Measurements from ENCODE around the gene NEK1. TPM values are rescaled to one million over a fixed set of nuclear protein-coding genes. Genes with fewer than 3 reads are reported as not detected.

NEK1 gene
- total and polyA plus RNA-seq, 2 of the 4 experiments (the other 2 are of a cell fraction), result 3.3 to 3.9 TPM

GRCh38 chr4:169657470-169658107 is 45.2 kb upstream of the NEK1 start:
- H3K9me1 ChIP-seq (ENCODE audit: insufficient read depth, low read length), result 0 out of 2 replicates have a peak, but pooled peaks cover 2% of the 10 kb centered on the region
- no peak overlapping the region for H3K56ac ChIP-seq (ENCODE audit: extremely low read depth, insufficient read depth, low read length)
- no peaks in the 10 kb centered on the region for H3K27me3 ChIP-seq (ENCODE audit: control insufficient read depth, insufficient read depth, low read length)
- no peak overlapping the region for H2BK5ac ChIP-seq (ENCODE audit: low read depth, low read length, poor library complexity, severe bottlenecking)
- H2BK15ac ChIP-seq (ENCODE audit: low read depth, low read length), result no peak overlapping the region
- H3K14ac ChIP-seq (replicated peaks; ENCODE audit: low read depth, low read length), result no peak overlapping the region
- no peak overlapping the region for H3K9ac ChIP-seq (ENCODE audit: low read depth, low read length)
- no peak overlapping the region for H3K27ac ChIP-seq (ENCODE audit: insufficient read depth, low read length)
- no peaks in the 10 kb centered on the region for H3K36me3 ChIP-seq (ENCODE audit: control insufficient read depth, insufficient read depth, low read length)
- H2AFZ ChIP-seq (replicated peaks; ENCODE audit: low read length, poor library complexity), result no peak overlapping the region
- H3K23ac ChIP-seq (ENCODE audit: low read depth, low read length), result no peak overlapping the region
- no CpG with 5 or more reads among the region's 3 CpGs for WGBS, 2 experiments (ENCODE audit: extremely low coverage in 2 of 2, insufficient read length in 1 of 2)
- H2BK20ac ChIP-seq (ENCODE audit: low read depth, low read length), result no peak overlapping the region
- no peak overlapping the region for H3K4me2 ChIP-seq (ENCODE audit: low read depth, low read length)
- H3K4me3 ChIP-seq (ENCODE audit: insufficient read depth, low read depth, low read length), result no peak overlapping the region
- TF ChIP-seq USF2 (IDR thresholded peaks at IDR 0.05; ENCODE audit: low read depth, low read length), result no peak
- no peak for DNase-seq
- no peak for ATAC-seq (ENCODE audit: low read depth)
- H3K9me3 ChIP-seq (ENCODE audit: control insufficient read depth, insufficient read depth, low read length), result no peaks in the 10 kb centered on the region
- in situ Hi-C loops (cut with MboI; ENCODE audit: low sequenced_read_pairs) (no loop called here), intact Hi-C loops (cut with micrococcal nuclease) (no loop called here), dilution Hi-C loops (cut with HindIII; ENCODE audit: low sequenced_read_pairs, unreplicated experiment) (no loop called here)
- H3K79me1 ChIP-seq (ENCODE audit: low read depth in 1 of 2, low read length in 2 of 2), result peaks cover 7 to 8% of the 10 kb centered on the region in 2 experiments; a peak in 2 of 4 replicates
- POLR2A ChIA-PET (ENCODE audit: unreplicated experiment), result no interaction called here
- no peak overlapping the region for H4K5ac ChIP-seq (ENCODE audit: low read depth, low read length)
- BruUV-seq (replicated peaks), result no TSS peak
- no peak overlapping the region for H2BK120ac ChIP-seq (ENCODE audit: low read depth, low read length)
- CTCF ChIA-PET, result no interaction called here
- no peak overlapping the region for H4K91ac ChIP-seq (ENCODE audit: insufficient read depth, low read depth, low read length)
- 0 out of 2 replicates have a peak, but pooled peaks cover 2% of the 10 kb centered on the region for H3K4me1 ChIP-seq (ENCODE audit: control insufficient read depth, insufficient read depth, low read length)
- no peak overlapping the region for H3K4ac ChIP-seq (ENCODE audit: low read depth, low read length)
- H3K18ac ChIP-seq (ENCODE audit: low read depth, low read length), result no peak overlapping the region
- no peak overlapping the region for H4K8ac ChIP-seq (ENCODE audit: low read depth in 2 of 2, low read length in 2 of 2)
- H2AK9ac ChIP-seq (replicated peaks; ENCODE audit: low read depth, low read length, poor library complexity), result no peak overlapping the region
- no peaks in the 10 kb centered on the region for H4K20me1 ChIP-seq (ENCODE audit: insufficient read depth, low read length)
- H2AK5ac ChIP-seq (ENCODE audit: low read depth, low read length), result no peak overlapping the region

All from IMR-90 (cell line).